C4-2B (cell line): ENCODE results near the gene TAP2.

Experiments used
- CTCF ChIP-seq: fragments of 450-650 bp; conservative IDR thresholded peaks from 2 replicates; pipeline ENCODE4 v1.5.1; 2017; ENCODE audit warnings: mild to moderate bottlenecking
- ZFX ChIP-seq: fragments of 450-650 bp; IDR thresholded peaks from 2 replicates; pipeline ENCODE4 v1.6.1; 2017

- TF ChIP-seq CTCF (no peak), ZFX (no peak)
Observed at GRCh38 chr6:32855467-32856174, 17.1 kb upstream of the TAP2 start.
